Measurements from ENCODE around the gene BAIAP2. TPM values are rescaled to one million over a fixed set of nuclear protein-coding genes. Genes with fewer than 3 reads are reported as not detected.
"Not testable (repeated sequence)": the region's sequence is repeated elsewhere in the genome, so short reads cannot be mapped to it uniquely, and the experiment has no call there.

BAIAP2 gene
- polyA plus RNA-seq, 3 donors: 43.7 to 47.5 (median 44.5) TPM

- DNase-seq (ENCODE audit: extremely low read depth in 1 of 11, low read depth in 9 of 11, low spot score in 4 of 11): no peak
Measured at GRCh38 chr17:81073967-81074839, 39.3 kb downstream of the BAIAP2 start.

- no peak for DNase-seq (ENCODE audit: extremely low read depth in 1 of 11, low read depth in 9 of 11, low spot score in 4 of 11)
Measured at GRCh38 chr17:81074875-81075274, 39.9 kb downstream of the BAIAP2 start.

DNA sequence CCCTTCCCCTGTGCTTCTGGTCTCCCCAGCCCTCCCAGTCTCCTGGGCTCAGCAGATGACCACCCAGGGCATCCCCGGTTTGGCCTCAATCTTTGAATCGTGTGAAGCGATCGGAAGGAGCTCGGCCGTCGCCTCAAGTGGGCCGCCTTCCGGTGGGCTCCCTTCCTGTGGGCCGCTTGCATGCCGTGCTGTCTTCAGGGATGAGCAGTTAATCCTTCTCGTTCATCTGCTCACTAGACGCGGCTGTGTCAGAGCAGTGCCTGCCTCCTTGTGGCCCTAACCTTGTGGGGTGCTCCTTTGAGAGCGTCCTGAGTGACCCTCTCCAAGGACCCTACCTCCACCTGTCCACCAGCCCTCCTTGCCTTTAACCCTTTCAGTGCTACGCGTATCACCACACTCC, 40.4 kb downstream of the BAIAP2 start:
- no peak for DNase-seq (ENCODE audit: extremely low read depth in 1 of 11, low read depth in 9 of 11, low spot score in 4 of 11)

DNA sequence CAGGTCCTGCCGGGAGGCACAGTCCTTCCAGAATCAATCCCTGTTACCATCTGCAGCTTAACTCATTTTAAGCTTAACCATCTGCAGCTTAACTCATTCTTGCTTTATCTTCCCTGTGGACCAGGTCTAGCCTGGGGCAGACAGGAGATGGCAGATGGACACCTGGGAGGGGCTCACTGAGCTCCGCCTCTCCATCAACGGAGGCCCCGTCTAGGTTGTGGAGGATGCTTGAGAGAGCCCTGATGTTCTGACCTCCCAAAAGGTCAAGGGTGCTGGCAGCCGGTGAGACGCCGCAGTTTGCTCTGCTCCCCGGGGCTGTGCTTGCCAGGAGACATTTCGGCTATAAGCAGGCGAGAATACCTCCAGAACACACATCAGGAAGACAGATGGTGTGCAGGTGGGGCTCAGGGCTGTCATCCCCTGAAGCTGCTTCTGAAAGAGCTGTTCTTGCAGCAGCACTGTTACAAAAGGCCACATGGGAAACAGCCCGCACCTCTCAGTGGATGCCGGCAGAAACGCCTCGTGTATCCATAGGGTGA, 41.3 kb downstream of the BAIAP2 start:
- no peak for DNase-seq (ENCODE audit: extremely low read depth in 1 of 11, low read depth in 9 of 11, low spot score in 4 of 11)

DNA sequence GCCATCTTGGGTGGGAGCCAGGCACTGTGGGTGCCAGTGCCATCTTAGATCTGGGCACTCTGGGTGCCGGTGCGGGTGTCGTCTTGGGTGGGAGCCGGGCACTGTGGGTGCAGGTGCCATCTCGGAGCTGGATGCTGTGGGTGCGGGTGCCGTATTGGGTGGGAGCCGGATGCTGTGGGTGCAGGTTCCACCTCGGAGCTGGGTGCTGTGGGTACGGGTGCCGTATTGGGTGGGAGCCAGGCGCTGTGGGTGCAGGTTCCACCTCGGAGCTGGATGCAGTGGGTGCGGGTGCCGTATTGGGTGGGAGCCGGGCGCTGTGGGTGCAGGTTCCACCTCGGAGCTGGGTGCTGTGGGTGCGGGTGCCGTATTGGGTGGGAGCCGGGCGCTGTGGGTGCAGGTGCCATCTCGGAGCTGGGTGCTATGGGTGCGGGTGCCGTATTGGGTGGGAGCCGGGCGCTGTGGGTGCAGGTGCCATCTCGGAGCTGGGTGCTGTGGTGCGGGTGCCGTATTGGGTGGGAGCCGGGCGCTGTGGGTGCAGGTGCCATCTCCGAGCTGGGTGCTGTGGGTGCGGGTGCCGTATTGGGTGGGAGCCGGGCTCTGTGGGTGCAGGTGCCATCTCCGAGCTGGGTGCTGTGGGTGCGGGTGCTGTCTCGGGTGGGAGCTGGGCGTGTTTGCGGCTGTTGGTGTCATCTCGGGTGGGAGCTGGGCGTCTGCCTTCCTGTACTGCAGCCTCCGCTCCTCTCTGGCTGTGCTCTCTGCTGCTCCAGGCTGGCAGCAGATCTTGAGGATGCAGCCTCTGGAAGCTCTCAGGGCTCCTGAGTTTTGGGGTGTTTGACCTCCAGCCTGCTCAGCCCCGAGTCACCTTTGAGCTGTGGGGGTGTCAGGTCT, 43.3 kb downstream of the BAIAP2 start:
- not testable (repeated sequence) for DNase-seq (ENCODE audit: extremely low read depth in 1 of 11, low read depth in 9 of 11, low spot score in 4 of 11)

DNA sequence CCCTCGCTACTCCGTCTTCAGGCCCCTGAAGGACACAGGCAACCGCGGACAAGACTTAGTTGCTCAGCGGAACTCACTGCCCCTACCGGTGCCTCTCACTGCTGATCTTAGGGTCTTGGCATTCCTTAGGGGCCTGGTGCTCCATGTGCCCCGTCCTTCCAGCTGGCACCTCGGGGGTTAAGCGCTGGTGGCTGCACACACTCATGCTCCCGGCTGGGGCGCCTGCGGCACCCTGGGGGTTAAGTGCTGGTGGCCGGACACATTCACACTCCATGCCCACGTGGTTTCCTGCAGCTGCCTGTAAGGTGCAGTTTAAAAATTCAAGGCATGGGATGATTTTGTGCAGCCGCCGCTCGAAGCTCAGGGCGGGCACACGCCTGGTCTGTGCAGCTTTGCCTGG, 45.1 kb downstream of the BAIAP2 start:
- DNase-seq (ENCODE audit: extremely low read depth in 1 of 11, low read depth in 9 of 11, low spot score in 4 of 11): no peak

- no peak for DNase-seq (ENCODE audit: extremely low read depth in 1 of 11, low read depth in 9 of 11, low spot score in 4 of 11)
Measured at GRCh38 chr17:81081222-81082176, 46.5 kb downstream of the BAIAP2 start.

DNA sequence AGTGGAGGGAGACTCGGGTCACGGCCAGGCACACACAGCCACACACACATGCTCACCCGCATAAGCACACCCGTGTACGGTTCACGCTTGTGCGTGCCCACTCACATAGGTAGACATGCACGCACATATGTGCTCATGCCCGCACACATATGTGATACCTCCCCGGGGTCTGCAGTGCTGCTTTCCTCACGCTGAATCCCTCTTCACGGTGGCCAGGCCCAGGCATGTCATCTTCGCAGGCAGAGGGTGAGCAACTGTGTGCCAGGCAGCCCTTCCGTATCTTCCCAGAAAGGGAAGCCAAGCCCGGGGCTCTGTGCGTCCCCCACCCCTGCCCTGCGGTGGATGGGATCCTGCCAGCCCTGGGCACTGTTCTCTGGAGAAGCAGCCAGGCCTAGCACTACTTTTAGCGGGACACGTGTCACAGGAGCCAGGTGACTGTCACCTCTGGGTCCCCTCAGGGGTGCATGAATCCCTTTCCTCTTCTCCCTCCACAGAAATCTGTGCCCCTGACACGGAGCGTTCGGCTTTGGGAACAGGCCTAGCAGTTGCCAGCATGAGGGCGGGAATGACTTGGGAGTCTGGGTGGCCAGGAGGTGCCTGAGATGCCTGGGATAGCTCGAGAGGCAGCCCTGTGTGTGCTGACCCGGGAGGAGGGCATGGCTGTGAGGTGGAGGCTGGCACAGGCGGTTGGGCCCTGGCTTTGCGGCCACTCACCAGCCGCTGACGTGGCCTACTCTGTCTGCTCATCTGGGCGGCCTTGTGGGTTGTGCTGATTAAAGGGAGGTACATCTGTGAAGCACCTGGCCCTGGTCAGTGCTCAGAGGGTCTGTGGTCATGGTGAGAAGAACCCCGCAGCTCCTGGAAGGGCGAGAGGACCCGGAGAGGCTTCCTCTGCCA, 47.5 kb downstream of the BAIAP2 start:
- no peak for DNase-seq (ENCODE audit: extremely low read depth in 1 of 11, low read depth in 9 of 11, low spot score in 4 of 11)

DNA sequence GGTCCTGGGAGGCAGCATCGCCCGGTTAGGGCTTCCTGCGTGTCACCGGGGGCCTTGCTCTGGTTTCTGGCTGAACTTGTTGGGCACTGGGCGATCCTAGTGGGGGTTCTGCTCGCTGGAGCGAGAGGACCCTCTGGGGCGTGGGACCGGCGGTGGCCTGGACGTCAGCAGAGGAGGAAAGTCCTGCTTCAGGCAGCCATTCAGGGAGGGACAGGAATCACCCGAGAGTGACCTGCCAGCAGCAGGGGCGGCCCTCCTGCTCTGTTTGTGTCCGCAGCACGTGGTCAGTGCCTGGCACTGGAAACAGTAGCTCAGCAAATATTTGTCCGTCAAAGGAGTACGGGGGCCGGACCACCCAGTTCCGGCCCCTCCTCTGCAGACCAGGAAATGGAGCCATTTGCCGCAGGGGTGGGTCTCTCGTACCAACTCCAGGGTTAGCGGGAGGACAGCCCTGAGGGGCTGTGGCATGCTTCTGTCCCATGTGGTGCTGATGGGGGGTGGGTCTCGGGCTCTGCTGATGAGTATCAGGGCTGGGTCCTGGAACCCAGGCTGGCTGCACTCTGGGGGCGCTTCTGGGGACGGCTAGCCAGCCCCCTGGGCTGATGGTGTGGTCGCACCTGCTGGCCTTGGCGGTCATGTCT, 48.3 kb downstream of the BAIAP2 start:
- peak in 9 of 11 donors; percentile 59 to 85 (median 68) for DNase-seq (ENCODE audit: extremely low read depth in 1 of 11, low read depth in 9 of 11, low spot score in 4 of 11)

DNA sequence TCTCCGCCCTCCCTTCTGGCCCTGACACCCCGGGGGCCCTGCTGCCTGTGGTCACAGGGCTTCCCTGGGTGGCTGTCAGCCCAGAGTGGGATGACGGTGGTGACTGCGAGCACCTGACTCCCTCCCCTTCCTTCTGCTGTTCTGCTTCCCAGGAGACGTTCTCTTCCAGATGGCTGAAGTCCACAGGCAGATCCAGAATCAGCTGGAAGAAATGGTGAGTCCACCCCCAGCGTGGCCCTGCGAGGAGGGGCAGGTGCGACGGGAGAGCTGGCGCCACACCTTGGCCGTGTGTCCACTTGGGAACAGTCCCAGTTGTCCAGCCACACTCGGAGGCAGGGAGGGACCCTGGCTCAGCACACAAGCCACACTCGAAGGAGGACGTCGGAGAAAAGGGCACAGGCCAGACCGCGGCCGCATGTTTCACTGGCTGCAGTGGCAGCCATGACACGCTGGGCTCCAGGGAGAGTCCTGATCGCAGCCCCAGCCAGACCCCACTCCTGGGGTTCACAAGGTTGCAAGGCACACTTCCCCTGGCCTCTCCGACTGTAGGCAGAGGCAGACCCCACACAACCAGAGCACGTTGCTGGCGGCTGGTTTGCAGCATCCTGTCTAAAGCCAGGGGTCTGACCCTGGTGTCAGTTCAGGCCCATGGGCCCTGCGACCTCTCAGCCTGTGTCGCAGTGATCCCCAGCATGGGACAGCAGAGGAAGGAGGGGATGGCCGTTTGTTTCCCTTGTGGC, 49.9 kb downstream of the BAIAP2 start:
- no peak for DNase-seq (ENCODE audit: extremely low read depth in 1 of 11, low read depth in 9 of 11, low spot score in 4 of 11)

- DNase-seq (ENCODE audit: extremely low read depth in 1 of 11, low read depth in 9 of 11, low spot score in 4 of 11): no peak
Measured at GRCh38 chr17:81085420-81085911, 50.5 kb downstream of the BAIAP2 start.

GRCh38 chr17:81086789-81087551, 52.0 kb downstream of the BAIAP2 start:
- DNase-seq (ENCODE audit: extremely low read depth in 1 of 11, low read depth in 9 of 11, low spot score in 4 of 11): no peak

GRCh38 chr17:81090361-81091136, 55.6 kb downstream of the BAIAP2 start:
- DNase-seq (ENCODE audit: extremely low read depth in 1 of 11, low read depth in 9 of 11, low spot score in 4 of 11): no peak

DNA sequence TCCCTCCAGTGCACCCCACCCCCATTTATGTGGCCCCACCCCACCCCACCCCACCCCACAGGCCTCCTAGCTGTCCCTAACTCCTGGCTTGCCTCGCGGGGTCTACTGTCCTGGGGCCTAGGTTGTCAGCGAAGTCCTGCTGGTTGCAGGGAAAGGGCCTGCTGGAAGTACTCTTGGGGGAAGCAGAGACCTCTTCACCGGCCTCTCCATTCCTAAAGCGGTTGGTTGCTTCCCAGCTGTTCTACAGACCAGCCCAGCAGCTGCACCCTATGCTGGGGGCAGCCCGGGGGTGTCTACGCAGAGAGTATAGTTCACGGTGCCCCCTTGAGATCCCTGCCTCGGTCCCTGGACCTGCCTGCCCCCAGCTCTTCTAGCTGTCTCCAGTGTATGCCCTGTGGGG, 56.2 kb downstream of the BAIAP2 start:
- no peak for DNase-seq (ENCODE audit: extremely low read depth in 1 of 11, low read depth in 9 of 11, low spot score in 4 of 11)

Measured in renal cortex interstitium (tissue), 11 donors.